SK-N-SH (cell line): Measurements from ENCODE around the gene PRDM7. TPM values are rescaled to one million over a fixed set of nuclear protein-coding genes. Genes with fewer than 3 reads are reported as not detected.

Experiments
- CTCF ChIA-PET: fragments of 300-600, 350-600 bp; formaldehyde crosslinking; extraction: SDS; loops from one replicate; lab custom pipeline; 2021; lab: Yijun Ruan, JAX
- POLR2A ChIA-PET: fragments of 350-600 bp; sonication (Branson Sonifier 250); formaldehyde crosslinking; extraction: SDS; loops from one replicate; lab custom pipeline; 2020; ENCODE audit warnings: antibody characterized with exemption, inconsistent platforms; lab: Yijun Ruan, JAX
- DNase-seq: peaks from one replicate; pipeline ENCODE4 v3.0.0; 2012
- H2AFZ ChIP-seq: fragments of 200-600 bp; sonication (generic); 2 replicates; pipeline ENCODE4 v1.8.1; 2016; ENCODE audit warnings: antibody characterized with exemption, mild to moderate bottlenecking, low read depth
- H3F3A ChIP-seq: fragments of 200-600 bp; sonication (generic); replicated peaks from 2 replicates; pipeline ENCODE3; 2016; ENCODE audit warnings: antibody characterized with exemption, mild to moderate bottlenecking; ENCODE audit not compliant: insufficient read depth
- H3K27ac ChIP-seq, 2 experiments: fragments of 200-500 bp in 1 of 2; fragments of 200-600 bp in 1 of 2; sonication (Bioruptor generic) in 1 of 2; sonication (generic), shearing (Covaris generic) in 1 of 2; 2 replicates each; pipeline versions ENCODE4 v1.5.1 to v1.6.1; 2014 to 2016; ENCODE audit warnings: low read depth in 2 of 2, inconsistent platforms in 1 of 2, low read length in 1 of 2, mild to moderate bottlenecking in 1 of 2, mixed read lengths in 1 of 2
- H3K27me3 ChIP-seq: fragments of 200-600 bp; sonication (generic), shearing (Covaris generic); 2 replicates; pipeline ENCODE4 v1.6.1; 2016; ENCODE audit warnings: mixed run types; ENCODE audit not compliant: insufficient read depth
- H3K36me3 ChIP-seq, 2 experiments: fragments of 200-500 bp in 1 of 2; fragments of 200-600 bp in 1 of 2; sonication (Bioruptor generic) in 1 of 2; sonication (generic) in 1 of 2; replicated peaks in 1 of 2; 2 replicates each; pipeline versions ENCODE3 to v1.5.1; 2014 to 2016; ENCODE audit warnings: low read length in 1 of 2, mild to moderate bottlenecking in 1 of 2; ENCODE audit not compliant: insufficient read depth in 2 of 2, control insufficient read depth in 1 of 2
- H3K4me1 ChIP-seq, 2 experiments: fragments of 200-500 bp in 1 of 2; fragments of 200-600 bp in 1 of 2; sonication (Bioruptor generic) in 1 of 2; sonication (generic), shearing (Covaris generic) in 1 of 2; 2 replicates each; pipeline versions ENCODE4 v1.5.1 to v1.6.1; 2014 to 2016; ENCODE audit warnings: low read depth in 1 of 2, low read length in 1 of 2, mixed run types in 1 of 2; ENCODE audit not compliant: insufficient read depth in 2 of 2, control insufficient read depth in 1 of 2
- H3K4me2 ChIP-seq: fragments of 200-600 bp; sonication (generic), shearing (Covaris generic); 2 replicates; pipeline ENCODE4 v1.6.1; 2017; ENCODE audit warnings: mixed run types
- H3K4me3 ChIP-seq, 2 experiments: fragments of 200-500 bp in 1 of 2; fragments of 200-600 bp in 1 of 2; sonication (Bioruptor generic) in 1 of 2; sonication (generic), shearing (Covaris generic) in 1 of 2; 2 replicates each; pipeline versions ENCODE4 v1.5.1 to v1.8.1; 2014 to 2016; ENCODE audit warnings: low read depth in 2 of 2, inconsistent platforms in 1 of 2, low read length in 1 of 2, mild to moderate bottlenecking in 1 of 2, mixed read lengths in 1 of 2, moderate library complexity in 1 of 2
- H3K79me2 ChIP-seq: fragments of 200-600 bp; sonication (generic); 2 replicates; pipeline ENCODE4 v1.8.1; 2017; ENCODE audit warnings: mild to moderate bottlenecking; ENCODE audit not compliant: insufficient read depth
- H3K9ac ChIP-seq: fragments of 200-600 bp; sonication (generic); 2 replicates; pipeline ENCODE4 v1.6.1; 2017; ENCODE audit warnings: mixed run types
- H3K9me2 ChIP-seq: fragments of 200-600 bp; sonication (generic); 2 replicates; pipeline ENCODE4 v1.6.1; 2017; ENCODE audit warnings: mixed run types
- H3K9me3 ChIP-seq: fragments of 200-600 bp; sonication (generic); 2 replicates; pipeline ENCODE4 v1.6.1; 2017; ENCODE audit warnings: mixed run types, mild to moderate bottlenecking, moderate library complexity
- H4K20me1 ChIP-seq: fragments of 200-600 bp; sonication (generic); 2 replicates; pipeline ENCODE4 v1.6.1; 2017; ENCODE audit warnings: mild to moderate bottlenecking, mixed run types; ENCODE audit not compliant: insufficient read depth
- EP300 ChIP-seq, 2 experiments: IDR thresholded peaks; 2 replicates each; pipeline versions ENCODE4 v1.4.0 to v1.6.1; 2012; ENCODE audit warnings: borderline replicate concordance in 1 of 2, low read depth in 1 of 2, low read length in 1 of 2
- FOXJ3 ChIP-seq: sonication (generic); formaldehyde crosslinking; IDR thresholded peaks from 2 replicates; pipeline ENCODE4 v1.5.1; 2020; ENCODE audit warnings: mild to moderate bottlenecking, missing genetic modification reagents
- FOXM1 ChIP-seq: IDR thresholded peaks from 2 replicates; pipeline ENCODE4 v1.4.0; 2012; ENCODE audit warnings: low read depth, mild to moderate bottlenecking
- GABPA ChIP-seq: IDR thresholded peaks from 2 replicates; pipeline ENCODE4 v1.4.0; 2012; ENCODE audit warnings: low read depth, mild to moderate bottlenecking
- MXI1 ChIP-seq: IDR thresholded peaks from 2 replicates; pipeline ENCODE4 v1.6.1; 2012; ENCODE audit warnings: mild to moderate bottlenecking, low read depth, low read length, improper control_type of control experiment
- NFIC ChIP-seq: IDR thresholded peaks from 2 replicates; pipeline ENCODE4 v1.4.0; 2012; ENCODE audit warnings: borderline replicate concordance
- RAD21 ChIP-seq: IDR thresholded peaks from 2 replicates; pipeline ENCODE4 v1.6.1; 2012; ENCODE audit warnings: mild to moderate bottlenecking, low read length
- RFX5 ChIP-seq: IDR thresholded peaks from 2 replicates; pipeline ENCODE4 v1.6.1; 2012; ENCODE audit warnings: mild to moderate bottlenecking, improper control_type of control experiment, low read length
- TAF1 ChIP-seq: IDR thresholded peaks from 2 replicates; pipeline ENCODE4 v1.6.1; 2012; ENCODE audit warnings: low read depth, mild to moderate bottlenecking, low read length, moderate library complexity, borderline replicate concordance
- USF1 ChIP-seq: IDR thresholded peaks from 2 replicates; pipeline ENCODE4 v1.4.0; 2012; ENCODE audit warnings: low read depth, borderline replicate concordance
- ZBTB33 ChIP-seq: IDR thresholded peaks from 2 replicates; pipeline ENCODE4 v1.4.0; 2012; ENCODE audit warnings: low read depth, borderline replicate concordance
- WGBS: methylation state at CpG from one replicate; pipeline ENCODE4 v1.1.6; 2017; ENCODE audit warnings: low lambda C conversion rate; 5-methylcytosine and 5-hydroxymethylcytosine counted together
- polyA plus RNA-seq, 3 experiments: library from polyadenylated mRNA; depleted of rRNA; stranded (reverse); fragments of >200 nt; gene quantifications; 2 replicates each; pipeline ENCODE4 v1.2.3, GENCODE V29; 2012
- TF ChIP-seq, protein P1 (sequence below): IDR thresholded peaks from 2 replicates; pipeline ENCODE4; 2012

PRDM7 gene
- polyA plus RNA-seq, 1 of the 3 experiments (the other 2 are of a cell fraction), result not detected

DNA sequence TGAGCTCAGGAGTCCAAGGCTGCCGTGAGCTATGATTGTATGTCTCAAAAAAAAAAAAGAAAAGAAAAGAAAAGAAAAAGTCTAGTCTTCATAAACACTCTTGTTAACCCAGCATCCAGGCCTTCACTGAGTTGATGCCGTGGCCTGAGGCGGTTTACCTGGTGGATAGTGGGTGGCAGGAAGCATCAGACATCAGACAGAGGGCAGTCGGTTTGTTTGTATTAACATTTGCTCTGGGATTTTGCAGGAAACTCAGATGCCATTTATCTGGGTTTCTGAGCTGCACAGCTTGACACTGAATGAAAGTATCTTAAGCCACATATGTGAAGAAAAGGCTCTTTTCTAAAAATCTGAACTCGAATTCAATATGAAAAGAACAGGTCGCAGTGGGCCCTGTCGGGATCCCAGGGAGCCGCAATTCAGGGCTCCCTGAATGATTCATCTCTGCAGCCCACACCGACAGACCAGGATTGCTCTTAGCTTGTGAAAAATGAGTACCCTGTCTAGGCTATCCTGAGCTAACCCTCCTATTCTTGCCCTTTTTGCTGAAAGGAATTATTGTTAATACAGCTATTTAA is 56.8 kb downstream of the PRDM7 start:
- H3K4me3 ChIP-seq, result peak overlapping the region; percentile 72 to 77
- WGBS, result 55% methylated on average over 9 of the region's 9 CpGs
- peak overlapping the region; percentile 62 to 88 for H3K27ac ChIP-seq

More for the DNA sequence above, 56.8 kb downstream of the PRDM7 start:
- H3K4me1 ChIP-seq, result peaks cover 20 to 39% of the 10 kb centered on the region in 2 experiments
- peaks cover 23% of the 10 kb centered on the region for H3F3A ChIP-seq
- no peak for TF ChIP-seq MXI1
- TF ChIP-seq EP300 (IDR thresholded peaks at IDR 0.05; ENCODE audit: borderline replicate concordance in 1 of 2, low read depth in 1 of 2, low read length in 1 of 2), result no peak
- no peak for TF ChIP-seq USF1
- no peak for TF ChIP-seq FOXJ3 (CRISPR knock-in tag)
- TF ChIP-seq, protein P1, sequence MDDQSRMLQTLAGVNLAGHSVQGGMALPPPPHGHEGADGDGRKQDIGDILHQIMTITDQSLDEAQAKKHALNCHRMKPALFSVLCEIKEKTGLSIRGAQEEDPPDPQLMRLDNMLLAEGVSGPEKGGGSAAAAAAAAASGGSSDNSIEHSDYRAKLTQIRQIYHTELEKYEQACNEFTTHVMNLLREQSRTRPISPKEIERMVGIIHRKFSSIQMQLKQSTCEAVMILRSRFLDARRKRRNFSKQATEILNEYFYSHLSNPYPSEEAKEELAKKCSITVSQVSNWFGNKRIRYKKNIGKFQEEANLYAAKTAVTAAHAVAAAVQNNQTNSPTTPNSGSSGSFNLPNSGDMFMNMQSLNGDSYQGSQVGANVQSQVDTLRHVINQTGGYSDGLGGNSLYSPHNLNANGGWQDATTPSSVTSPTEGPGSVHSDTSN, result no peak
- no peak for TF ChIP-seq ZBTB33
- no peak for TF ChIP-seq RFX5
- no peak for TF ChIP-seq RAD21
- TF ChIP-seq TAF1, result no peak
- no peak for TF ChIP-seq FOXM1
- no peak for TF ChIP-seq NFIC
- no peak for TF ChIP-seq GABPA
- peak overlapping the region; percentile 96 for H2AFZ ChIP-seq
- no peaks in the 10 kb centered on the region for H3K27me3 ChIP-seq
- H3K9ac ChIP-seq, result peak overlapping the region; percentile 80
- H3K4me2 ChIP-seq, result peak overlapping the region; percentile 93
- H3K9me3 ChIP-seq, result no peaks in the 10 kb centered on the region
- peaks cover 23% of the 10 kb centered on the region for H3K79me2 ChIP-seq
- H3K36me3 ChIP-seq, result no peaks in the 10 kb centered on the region
- CTCF ChIA-PET, result interaction anchor here (0.6 to 2.9 kb wide), 18 partner anchors 8 to 315 kb away, joined by 3 to 18 read pairs (median 4); partner anchors contain the start of genes MC1R and TUBB3
- POLR2A ChIA-PET, result interaction anchor here (1.6 to 2.4 kb wide), 4 partner anchors 11 to 98 kb away, joined by 4 to 11 read pairs (median 7); partner anchors contain the start of gene TUBB3
- H4K20me1 ChIP-seq, result no peaks in the 10 kb centered on the region
- no peak for DNase-seq
- no peaks in the 10 kb centered on the region for H3K9me2 ChIP-seq
